HUES48 (cell line): ENCODE data around the gene MGLL.

Experiments used
- H3K27ac ChIP-seq: one replicate; pipeline ENCODE4 v1.7.0; 2013; ENCODE audit warnings: low read depth, low read length, inconsistent platforms
- H3K27me3 ChIP-seq: 2 replicates; pipeline ENCODE4 v1.6.1; 2013; ENCODE audit warnings: mild to moderate bottlenecking, low read length; ENCODE audit not compliant: control insufficient read depth, insufficient read depth
- H3K36me3 ChIP-seq: 2 replicates; pipeline ENCODE4 v1.6.1; 2013; ENCODE audit warnings: low read length; ENCODE audit not compliant: control insufficient read depth, insufficient read depth
- H3K4me1 ChIP-seq: 2 replicates; pipeline ENCODE4 v1.6.1; 2013; ENCODE audit warnings: mild to moderate bottlenecking, low read length; ENCODE audit not compliant: control insufficient read depth, insufficient read depth
- H3K4me3 ChIP-seq: 2 replicates; pipeline ENCODE4 v1.5.1; 2013; ENCODE audit warnings: mild to moderate bottlenecking, low read depth, low read length
- H3K9ac ChIP-seq: 2 replicates; pipeline ENCODE4 v1.6.1; 2013; ENCODE audit warnings: mild to moderate bottlenecking, low read depth, low read length, moderate library complexity
- H3K9me3 ChIP-seq: 2 replicates; pipeline ENCODE4 v1.6.1; 2013; ENCODE audit warnings: low read length; ENCODE audit not compliant: control insufficient read depth, insufficient read depth

MGLL gene

DNA sequence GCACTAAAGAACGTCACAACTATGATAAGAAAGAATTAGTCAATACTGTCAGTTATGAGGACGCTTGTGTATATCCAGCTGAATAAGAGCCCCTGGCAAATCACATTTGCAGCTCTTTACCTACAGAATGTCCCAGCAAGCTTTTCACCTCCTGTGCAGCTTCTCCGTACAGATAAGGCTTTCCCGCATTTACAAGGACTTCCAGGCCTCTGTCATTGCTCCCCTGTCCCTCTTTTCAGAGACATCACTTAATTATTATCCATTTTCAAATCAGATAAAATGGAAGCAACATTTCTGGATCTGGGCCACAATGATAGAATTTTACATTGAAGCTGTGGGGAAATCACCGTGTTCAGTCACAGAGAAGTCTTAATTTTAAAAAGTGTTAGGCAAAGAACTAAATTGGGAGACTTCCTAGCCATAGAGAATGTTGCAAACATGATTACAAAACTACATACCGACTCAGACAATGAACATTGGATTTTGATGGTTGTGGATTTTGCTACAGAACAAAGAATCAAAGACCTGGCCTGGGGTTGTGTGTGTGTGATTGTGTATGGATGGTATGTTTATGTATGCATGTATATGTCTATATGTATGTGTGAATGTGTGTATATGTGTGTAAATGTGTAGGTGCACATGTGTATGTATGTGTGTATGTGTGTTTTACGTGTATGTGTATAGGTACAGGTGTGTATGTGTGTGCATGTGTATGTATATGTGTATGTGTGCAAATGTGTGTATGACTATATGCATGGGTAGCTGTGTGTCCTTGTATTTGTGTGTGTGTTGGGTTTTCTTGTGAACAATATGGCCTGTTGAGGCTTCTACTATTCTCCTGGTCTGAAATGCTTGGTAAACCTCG is 41.5 kb downstream of the MGLL start:
- H3K9me3 ChIP-seq = no peaks in the 10 kb centered on the region
- H3K9ac ChIP-seq = no peak overlapping the region
- H3K27me3 ChIP-seq = no peaks in the 10 kb centered on the region
- H3K27ac ChIP-seq = no peak overlapping the region
- no peaks in the 10 kb centered on the region for H3K36me3 ChIP-seq
- no peak overlapping the region for H3K4me3 ChIP-seq
- H3K4me1 ChIP-seq = no peaks in the 10 kb centered on the region

DNA sequence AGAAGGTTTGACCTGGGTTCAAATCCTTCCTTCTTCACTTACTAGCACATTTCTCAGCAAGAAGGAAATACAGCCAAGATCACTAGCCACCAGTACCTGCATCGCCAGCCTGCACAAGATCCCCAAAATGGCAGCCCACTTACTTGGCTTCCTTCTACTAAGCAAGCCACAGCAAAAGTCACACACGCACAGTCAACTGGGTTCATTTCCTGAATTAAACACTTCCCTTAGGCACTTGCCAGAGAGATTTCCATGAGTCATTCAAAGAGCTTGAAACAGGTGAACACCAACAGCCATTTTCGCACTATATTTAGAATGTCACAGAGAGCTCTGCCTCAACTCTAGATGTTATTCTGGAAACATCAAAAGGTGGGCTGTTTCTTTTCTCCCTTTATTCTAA is 42.6 kb downstream of the MGLL start:
- Histone ChIP-seq H3K27me3 (no peaks in the 10 kb centered on the region), H3K9ac (no peak overlapping the region), H3K36me3 (no peaks in the 10 kb centered on the region), H3K4me1 (no peaks in the 10 kb centered on the region), H3K9me3 (no peaks in the 10 kb centered on the region), H3K27ac (no peak overlapping the region), H3K4me3 (no peak overlapping the region)

DNA sequence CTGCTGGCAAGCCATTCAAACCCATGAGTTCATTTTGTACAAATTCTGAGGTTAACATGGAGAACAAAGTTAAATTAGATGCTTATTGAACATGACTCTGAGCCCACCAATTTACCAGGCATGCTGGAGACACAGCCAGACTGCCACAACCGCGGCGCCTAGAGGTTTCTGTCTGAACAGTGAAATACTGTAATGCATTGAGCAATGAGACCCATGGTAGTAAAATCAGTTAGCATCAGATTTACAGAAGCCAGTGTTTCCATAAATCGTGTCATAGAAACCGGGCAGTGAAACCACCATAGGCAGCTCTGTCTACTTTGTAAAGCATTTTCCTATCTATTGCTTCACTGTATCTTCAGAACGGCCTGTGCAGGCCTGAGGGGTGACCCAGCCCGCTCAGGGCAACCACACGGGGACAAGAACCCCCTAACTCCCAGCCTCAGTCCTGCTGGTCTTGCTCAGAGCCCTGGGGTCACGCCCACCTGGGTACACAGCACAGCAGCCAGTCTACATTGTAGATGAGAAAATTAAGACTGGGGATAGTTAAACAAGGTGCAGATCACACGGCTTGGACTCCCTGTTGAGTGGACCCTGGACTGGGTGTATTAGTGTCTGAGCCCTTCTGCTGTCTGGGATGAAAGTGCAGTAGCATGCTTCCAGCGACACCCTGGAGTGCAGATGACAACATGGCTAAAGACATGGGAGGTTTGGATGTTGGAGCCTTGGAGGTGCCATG is 44.2 kb downstream of the MGLL start:
- Histone ChIP-seq H3K36me3 (no peaks in the 10 kb centered on the region), H3K27me3 (no peaks in the 10 kb centered on the region), H3K27ac (no peak overlapping the region), H3K9ac (no peak overlapping the region), H3K9me3 (no peaks in the 10 kb centered on the region), H3K4me1 (no peaks in the 10 kb centered on the region), H3K4me3 (no peak overlapping the region)

DNA sequence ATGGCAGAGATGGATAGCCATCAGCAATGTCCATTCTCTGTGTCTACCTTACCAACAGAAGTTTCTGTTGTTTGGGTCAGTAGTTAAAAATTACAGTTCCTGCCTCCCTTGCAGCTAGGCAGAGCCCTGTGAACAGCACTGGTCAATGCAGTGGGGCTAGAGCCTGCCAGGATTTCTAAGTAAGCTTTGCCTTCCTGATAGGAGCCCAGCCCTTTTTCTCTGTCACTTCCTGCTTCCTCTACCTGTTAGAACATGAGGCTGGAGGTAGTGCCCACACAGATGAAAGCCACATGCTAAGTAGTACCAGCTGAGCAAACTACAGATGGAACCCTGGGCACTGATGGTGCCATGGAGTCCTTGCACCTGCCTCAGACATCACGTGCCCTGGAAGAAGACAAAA is 45.0 kb downstream of the MGLL start:
- Histone ChIP-seq H3K9me3 (no peaks in the 10 kb centered on the region), H3K27me3 (no peaks in the 10 kb centered on the region), H3K27ac (no peak overlapping the region), H3K4me1 (no peaks in the 10 kb centered on the region), H3K36me3 (no peaks in the 10 kb centered on the region), H3K4me3 (no peak overlapping the region), H3K9ac (no peak overlapping the region)

DNA sequence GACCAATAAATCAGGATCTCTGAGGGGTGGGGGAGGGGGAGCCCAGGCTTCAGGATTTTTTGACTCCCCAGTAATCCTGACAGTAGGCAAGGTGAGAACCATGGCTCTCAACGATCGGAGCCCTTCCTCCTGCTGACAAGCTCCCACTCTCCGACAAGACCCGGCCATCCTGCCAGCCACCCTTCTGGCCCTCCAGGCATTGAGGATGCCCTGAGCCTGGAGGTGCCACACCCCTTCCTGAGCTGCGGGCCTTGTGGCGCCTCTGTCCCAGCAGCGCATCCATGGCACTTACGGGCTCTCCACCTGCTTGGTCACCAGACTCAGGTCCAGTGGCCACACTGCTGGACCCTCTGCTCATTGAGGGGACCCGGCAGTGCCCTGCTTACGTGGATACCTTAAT is 46.0 kb downstream of the MGLL start:
- Histone ChIP-seq H3K4me3 (no peak overlapping the region), H3K27ac (no peak overlapping the region), H3K36me3 (no peaks in the 10 kb centered on the region), H3K4me1 (no peaks in the 10 kb centered on the region), H3K9me3 (no peaks in the 10 kb centered on the region), H3K9ac (no peak overlapping the region), H3K27me3 (no peaks in the 10 kb centered on the region)

DNA sequence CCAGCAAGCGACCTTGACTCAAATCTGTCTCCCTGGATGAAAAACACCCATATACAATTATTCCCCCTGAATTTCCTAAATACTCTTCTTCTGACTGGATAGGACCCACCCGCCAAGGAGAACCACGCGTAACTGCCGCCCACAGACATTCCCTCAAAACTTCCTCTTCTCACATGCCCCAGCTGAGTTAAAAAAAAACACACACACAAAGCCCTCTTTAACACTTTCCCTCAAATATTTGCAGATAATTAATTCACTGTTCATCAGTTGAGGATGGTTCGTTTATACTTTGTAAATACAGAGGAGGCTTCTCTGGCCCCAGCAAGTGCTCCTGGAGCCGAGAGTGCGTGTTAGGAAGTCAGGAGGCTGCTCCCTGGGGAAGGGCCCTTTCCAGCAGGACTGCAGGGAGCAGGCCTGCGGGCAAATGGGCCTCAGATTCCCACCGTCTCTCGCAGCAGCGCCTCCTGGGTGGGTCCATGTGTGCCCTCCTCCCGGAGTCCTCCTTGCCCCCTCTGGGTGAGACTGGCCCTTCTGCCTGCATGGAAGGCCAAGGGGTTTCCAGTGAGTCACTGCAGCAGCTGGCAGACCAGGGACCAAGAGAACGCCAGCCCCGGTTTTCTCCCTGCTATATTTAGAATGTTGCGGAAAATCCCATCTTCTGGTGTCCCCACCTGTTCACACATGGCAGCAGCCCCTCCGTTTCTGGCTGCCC is 46.8 kb downstream of the MGLL start:
- Histone ChIP-seq H3K9me3 (no peaks in the 10 kb centered on the region), H3K36me3 (no peaks in the 10 kb centered on the region), H3K4me1 (no peaks in the 10 kb centered on the region), H3K27ac (no peak overlapping the region), H3K4me3 (no peak overlapping the region), H3K9ac (no peak overlapping the region), H3K27me3 (no peaks in the 10 kb centered on the region)

DNA sequence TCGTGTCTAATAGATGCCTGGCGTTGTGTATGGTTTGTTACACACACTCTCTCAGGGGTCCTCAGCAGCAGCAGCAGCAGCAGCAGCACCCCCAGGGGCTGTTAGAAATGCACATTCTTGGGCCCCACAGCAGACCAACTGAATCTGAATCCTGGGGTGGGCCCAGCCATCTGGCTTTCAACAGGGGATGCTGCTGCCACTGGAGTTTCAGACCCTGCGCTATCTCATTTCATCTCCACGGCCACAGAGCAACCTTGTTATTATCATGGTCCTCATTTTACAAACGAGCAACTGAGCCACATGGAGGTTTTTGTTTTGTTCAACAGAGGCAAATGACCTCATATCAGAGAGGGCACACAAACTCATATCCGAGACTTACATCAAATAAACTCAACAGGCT is 47.7 kb downstream of the MGLL start:
- H3K4me3 ChIP-seq = no peak overlapping the region
- H3K9me3 ChIP-seq = no peaks in the 10 kb centered on the region
- no peak overlapping the region for H3K9ac ChIP-seq
- no peaks in the 10 kb centered on the region for H3K27me3 ChIP-seq
- H3K4me1 ChIP-seq = no peaks in the 10 kb centered on the region
- no peak overlapping the region for H3K27ac ChIP-seq
- H3K36me3 ChIP-seq = no peaks in the 10 kb centered on the region

DNA sequence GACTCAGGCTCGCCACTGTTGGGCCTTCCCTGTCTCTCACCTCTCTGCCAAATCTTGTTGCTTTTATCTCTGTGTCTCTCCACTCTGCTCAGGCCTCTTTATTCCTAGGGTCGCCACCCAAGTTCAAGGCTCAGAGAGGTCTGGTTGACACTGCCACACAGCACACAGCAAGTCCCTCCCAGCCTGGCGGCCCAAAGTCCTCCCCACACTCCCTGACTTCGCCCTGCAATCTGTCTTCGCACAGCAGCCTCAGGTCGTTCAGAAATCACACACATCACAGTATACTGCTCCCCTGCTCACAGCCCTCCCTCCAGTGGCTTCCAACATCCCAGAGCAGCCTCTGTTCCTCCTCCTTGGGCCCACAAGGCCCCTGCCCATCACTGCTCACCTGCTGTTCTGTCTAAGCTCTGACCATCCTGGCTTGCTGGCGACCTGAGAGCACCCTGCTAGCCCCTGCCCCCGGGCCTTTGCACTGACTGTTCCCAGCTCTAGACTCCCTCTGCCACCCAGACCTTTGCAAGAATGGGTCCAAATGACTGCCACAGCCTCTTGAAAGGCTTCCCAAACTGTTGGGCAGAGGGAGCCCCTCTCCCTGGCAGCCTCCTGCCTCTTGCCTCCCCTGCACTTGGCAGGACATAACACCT is 48.4 kb downstream of the MGLL start:
- Histone ChIP-seq H3K9me3 (no peaks in the 10 kb centered on the region), H3K27me3 (no peaks in the 10 kb centered on the region), H3K27ac (no peak overlapping the region), H3K36me3 (no peaks in the 10 kb centered on the region), H3K9ac (no peak overlapping the region), H3K4me1 (no peaks in the 10 kb centered on the region), H3K4me3 (no peak overlapping the region)

DNA sequence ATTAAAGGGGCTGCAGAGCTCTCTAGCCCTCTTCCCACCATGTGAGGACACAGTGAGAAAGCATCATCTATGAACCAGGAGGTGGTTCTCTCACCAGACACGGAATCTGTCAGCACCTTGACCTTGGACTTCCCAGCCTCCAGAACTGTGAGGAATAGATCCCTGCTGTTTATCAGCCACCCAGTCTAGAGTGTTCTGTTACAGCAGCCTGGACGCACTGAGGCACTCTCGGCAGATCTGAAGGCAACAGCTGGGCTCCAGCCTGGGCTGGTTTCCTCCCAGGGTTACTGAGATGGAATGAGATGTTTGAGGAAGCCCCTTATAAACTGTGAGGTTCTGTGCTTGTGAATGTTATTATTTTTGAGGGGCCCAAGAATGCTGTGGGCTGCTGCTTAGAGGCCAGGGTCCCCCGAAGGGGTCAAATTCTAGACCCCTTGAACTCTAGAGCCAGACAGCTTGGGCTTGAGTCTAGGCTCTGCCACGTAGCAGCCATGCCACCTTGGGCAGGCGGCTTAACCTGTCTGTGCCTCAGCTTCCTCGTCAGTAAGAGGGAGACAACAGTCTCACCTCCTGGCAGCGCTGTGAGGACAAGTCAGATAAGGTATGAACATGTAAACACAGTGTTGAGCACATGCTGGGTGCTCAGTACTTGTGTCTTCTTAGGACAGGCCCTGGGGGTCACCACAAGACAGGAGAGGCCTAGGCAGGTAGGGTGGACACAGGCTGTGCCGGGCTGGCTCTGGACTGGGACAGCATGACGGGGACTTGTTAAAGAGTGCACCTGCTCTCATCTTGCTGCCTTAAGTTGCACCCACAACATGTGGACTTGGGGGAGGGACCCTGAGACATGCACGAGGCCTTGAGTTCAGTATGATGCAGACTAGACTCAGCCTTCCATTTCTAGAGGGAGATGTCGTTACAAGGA is 49.2 kb downstream of the MGLL start:
- Histone ChIP-seq H3K4me3 (no peak overlapping the region), H3K36me3 (no peaks in the 10 kb centered on the region), H3K4me1 (no peaks in the 10 kb centered on the region), H3K27ac (no peak overlapping the region), H3K9ac (no peak overlapping the region), H3K27me3 (no peaks in the 10 kb centered on the region), H3K9me3 (no peaks in the 10 kb centered on the region)

DNA sequence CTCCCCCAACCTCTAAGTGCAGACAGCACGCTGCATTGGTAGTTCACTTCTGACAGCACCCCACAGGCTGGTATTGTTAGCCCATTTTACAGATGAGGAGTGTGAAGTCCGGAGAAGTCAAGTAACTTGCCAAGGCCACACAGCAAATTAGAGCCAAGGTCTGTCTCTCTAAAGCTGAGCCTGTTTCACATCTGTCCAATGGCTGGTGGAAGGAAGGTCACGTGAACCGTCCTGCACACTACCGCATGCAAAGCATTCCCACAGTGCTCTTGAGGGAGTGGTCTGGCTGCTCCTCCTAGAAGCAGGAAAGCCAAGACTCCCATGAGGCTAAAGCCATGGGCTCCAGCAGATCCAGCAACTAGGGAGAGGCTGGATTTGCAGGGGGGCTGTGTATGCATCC is 50.0 kb downstream of the MGLL start:
- Histone ChIP-seq H3K36me3 (no peaks in the 10 kb centered on the region), H3K9me3 (no peaks in the 10 kb centered on the region), H3K4me3 (no peak overlapping the region), H3K4me1 (no peaks in the 10 kb centered on the region), H3K9ac (no peak overlapping the region), H3K27ac (no peak overlapping the region), H3K27me3 (no peaks in the 10 kb centered on the region)
